Loucy (cell line): ENCODE measurements around the gene SAP30BP.

Experiments
- H2AFZ ChIP-seq: fragments of 200-600 bp; sonication (generic); 2 replicates; pipeline ENCODE4 v1.6.0; 2016; ENCODE audit warnings: antibody characterized with exemption, mild to moderate bottlenecking, low read length, moderate library complexity
- H3F3A ChIP-seq: fragments of 200-600 bp; 2 replicates; pipeline ENCODE4 v1.6.0; 2016; ENCODE audit warnings: antibody characterized with exemption, low read depth, mild to moderate bottlenecking
- H3K27me3 ChIP-seq: fragments of 200-600 bp; sonication (generic); 2 replicates; pipeline ENCODE4 v1.6.1; 2014; ENCODE audit warnings: low read length, mild to moderate bottlenecking; ENCODE audit not compliant: insufficient read depth, poor library complexity, severe bottlenecking
- H3K36me3 ChIP-seq: fragments of 200-600 bp; sonication (generic); 2 replicates; pipeline ENCODE4 v1.6.1; 2016; ENCODE audit warnings: low read length; ENCODE audit not compliant: insufficient read depth
- H3K4me1 ChIP-seq: fragments of 200-600 bp; sonication (generic); 2 replicates; pipeline ENCODE4 v1.5.1; 2014; ENCODE audit warnings: low read length, mild to moderate bottlenecking; ENCODE audit not compliant: insufficient read depth, poor library complexity, severe bottlenecking
- H3K4me2 ChIP-seq: fragments of 200-600 bp; sonication (generic); 2 replicates; pipeline ENCODE4 v1.6.0; 2014; ENCODE audit warnings: antibody characterized with exemption, low read length, low read depth, mild to moderate bottlenecking; ENCODE audit not compliant: poor library complexity, severe bottlenecking
- H3K4me3 ChIP-seq: fragments of 200-600 bp; sonication (generic); 2 replicates; pipeline ENCODE4 v1.5.1; 2014; ENCODE audit warnings: low read length, mild to moderate bottlenecking, mixed read lengths; ENCODE audit not compliant: poor library complexity, severe bottlenecking
- H3K79me2 ChIP-seq: fragments of 200-600 bp; sonication (generic); 2 replicates; pipeline ENCODE4 v1.6.1; 2014; ENCODE audit warnings: low read length; ENCODE audit not compliant: insufficient read depth
- H3K9ac ChIP-seq: fragments of 200-600 bp; sonication (generic); 2 replicates; pipeline ENCODE4 v1.6.0; 2014; ENCODE audit warnings: mild to moderate bottlenecking, low read depth, low read length, moderate library complexity; ENCODE audit not compliant: poor library complexity, severe bottlenecking
- H3K9me2 ChIP-seq: fragments of 200-600 bp; sonication (generic); replicated peaks from 2 replicates; pipeline ENCODE4 v1.6.1; 2016; ENCODE audit warnings: low read depth, low read length, mixed read lengths
- H3K9me3 ChIP-seq: fragments of 200-600 bp; sonication (generic); 2 replicates; pipeline ENCODE4 v1.6.1; 2014; ENCODE audit warnings: mild to moderate bottlenecking, antibody characterized with exemption, low read length, low read depth; ENCODE audit not compliant: insufficient read depth
- H4K20me1 ChIP-seq: fragments of 200-600 bp; sonication (generic); 2 replicates; pipeline ENCODE4 v1.6.0; 2014; ENCODE audit warnings: antibody characterized with exemption, low read length, mild to moderate bottlenecking; ENCODE audit not compliant: insufficient read depth, poor library complexity, severe bottlenecking
- EZH2phosphoT487 ChIP-seq: fragments of 200-600 bp; IDR thresholded peaks from 2 replicates; pipeline ENCODE4 v1.6.1; 2018; ENCODE audit warnings: antibody characterized with exemption, mild to moderate bottlenecking, moderate library complexity, borderline replicate concordance
- TF ChIP-seq, protein P1 (sequence below): fragments of 200-600 bp; sonication (generic); conservative IDR thresholded peaks from 2 replicates; pipeline ENCODE4 v1.5.1; 2014; ENCODE audit warnings: mild to moderate bottlenecking, antibody characterized with exemption, low read length

Gene SAP30BP

DNA sequence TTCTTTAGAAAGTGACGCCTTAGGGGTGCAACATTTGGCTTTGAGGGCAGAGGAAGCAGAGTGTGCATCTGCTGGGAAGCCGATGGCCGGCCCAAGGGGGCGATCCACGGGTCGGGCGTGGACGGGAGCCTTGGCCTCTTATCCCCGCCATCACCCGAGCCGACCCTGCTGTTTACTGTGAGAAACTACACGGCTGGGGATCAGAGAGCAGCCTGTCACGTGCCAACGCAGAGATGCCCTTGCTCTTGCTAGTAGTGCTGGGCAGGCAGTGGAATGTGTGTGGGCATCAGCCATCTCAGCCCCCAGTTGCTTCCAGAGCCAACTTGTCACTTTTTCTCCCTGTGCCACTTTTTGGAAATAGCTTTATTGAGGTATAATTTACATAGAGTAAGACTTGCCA lies 27.4 kb downstream of the SAP30BP start:
- H3K79me2 ChIP-seq: peaks cover 31% of the 10 kb centered on the region; the same call in 1 of the 2 replicates
- H3K36me3 ChIP-seq: peaks cover 72% of the 10 kb centered on the region; the same call in 1 of the 2 replicates

DNA sequence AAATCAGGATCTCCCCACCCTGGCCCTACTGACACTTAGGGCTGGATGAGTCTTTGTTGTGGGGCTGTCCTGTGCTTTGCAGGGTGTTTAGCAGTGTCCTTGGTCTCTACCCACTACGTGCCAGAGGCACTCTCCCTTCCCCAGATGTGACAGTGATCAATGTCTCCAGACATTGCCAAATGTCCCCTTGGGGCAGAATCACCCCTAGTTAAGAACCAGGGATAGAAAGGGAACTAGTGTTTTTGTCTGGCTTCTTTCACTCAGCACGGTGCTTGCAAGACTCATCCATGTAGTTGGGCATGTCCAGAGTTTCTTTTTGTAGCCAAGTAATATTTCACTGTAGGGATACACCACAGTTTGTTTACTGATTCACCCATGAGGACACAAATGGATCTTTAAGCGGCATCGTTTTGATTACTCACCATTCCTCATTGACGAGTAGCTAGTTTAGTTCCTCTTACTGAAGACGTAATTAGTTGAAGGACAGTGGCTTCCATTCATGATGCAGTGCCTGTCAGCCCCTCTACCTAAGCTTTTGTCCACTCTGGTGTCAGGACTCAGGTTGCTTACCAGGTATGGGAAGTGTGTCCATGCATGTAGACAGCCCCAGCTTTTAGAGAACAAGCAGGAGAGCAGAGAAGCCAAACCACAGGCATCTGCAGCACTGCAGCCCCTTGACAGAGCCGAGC lies 28.1 kb downstream of the SAP30BP start:
- peaks cover 4% of the 10 kb centered on the region for H4K20me1 ChIP-seq
- no peak overlapping the region for H3K4me2 ChIP-seq
- no peaks in the 10 kb centered on the region for H3K9me3 ChIP-seq
- TF ChIP-seq, protein P1, sequence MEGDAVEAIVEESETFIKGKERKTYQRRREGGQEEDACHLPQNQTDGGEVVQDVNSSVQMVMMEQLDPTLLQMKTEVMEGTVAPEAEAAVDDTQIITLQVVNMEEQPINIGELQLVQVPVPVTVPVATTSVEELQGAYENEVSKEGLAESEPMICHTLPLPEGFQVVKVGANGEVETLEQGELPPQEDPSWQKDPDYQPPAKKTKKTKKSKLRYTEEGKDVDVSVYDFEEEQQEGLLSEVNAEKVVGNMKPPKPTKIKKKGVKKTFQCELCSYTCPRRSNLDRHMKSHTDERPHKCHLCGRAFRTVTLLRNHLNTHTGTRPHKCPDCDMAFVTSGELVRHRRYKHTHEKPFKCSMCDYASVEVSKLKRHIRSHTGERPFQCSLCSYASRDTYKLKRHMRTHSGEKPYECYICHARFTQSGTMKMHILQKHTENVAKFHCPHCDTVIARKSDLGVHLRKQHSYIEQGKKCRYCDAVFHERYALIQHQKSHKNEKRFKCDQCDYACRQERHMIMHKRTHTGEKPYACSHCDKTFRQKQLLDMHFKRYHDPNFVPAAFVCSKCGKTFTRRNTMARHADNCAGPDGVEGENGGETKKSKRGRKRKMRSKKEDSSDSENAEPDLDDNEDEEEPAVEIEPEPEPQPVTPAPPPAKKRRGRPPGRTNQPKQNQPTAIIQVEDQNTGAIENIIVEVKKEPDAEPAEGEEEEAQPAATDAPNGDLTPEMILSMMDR: no peak
- TF ChIP-seq EZH2phosphoT487: no peak
- no peak overlapping the region for H3K9ac ChIP-seq
- H3K4me3 ChIP-seq: no peak overlapping the region
- H2AFZ ChIP-seq: no peak overlapping the region
- no peaks in the 10 kb centered on the region for H3K27me3 ChIP-seq
- H3K36me3 ChIP-seq: peaks cover 80% of the 10 kb centered on the region; the same call in 1 of the 2 replicates
- peaks cover 23% of the 10 kb centered on the region for H3K4me1 ChIP-seq
- peaks cover 6% of the 10 kb centered on the region for H3F3A ChIP-seq
- no peaks in the 10 kb centered on the region for H3K9me2 ChIP-seq
- H3K79me2 ChIP-seq: peaks cover 25% of the 10 kb centered on the region; the same call in 1 of the 2 replicates

More for the DNA sequence above, 27.4 kb downstream of the SAP30BP start:
- Histone ChIP-seq H3K4me3 (no peak overlapping the region), H2AFZ (no peak overlapping the region), H3K27me3 (no peaks in the 10 kb centered on the region), H3K4me2 (no peak overlapping the region), H4K20me1 (peaks cover 4% of the 10 kb centered on the region), H3F3A (peaks cover 6% of the 10 kb centered on the region), H3K9me2 (no peaks in the 10 kb centered on the region), H3K4me1 (peaks cover 30% of the 10 kb centered on the region), H3K9ac (no peak overlapping the region), H3K9me3 (no peaks in the 10 kb centered on the region)
- TF ChIP-seq, protein P1: no peak
- TF ChIP-seq EZH2phosphoT487: no peak

DNA sequence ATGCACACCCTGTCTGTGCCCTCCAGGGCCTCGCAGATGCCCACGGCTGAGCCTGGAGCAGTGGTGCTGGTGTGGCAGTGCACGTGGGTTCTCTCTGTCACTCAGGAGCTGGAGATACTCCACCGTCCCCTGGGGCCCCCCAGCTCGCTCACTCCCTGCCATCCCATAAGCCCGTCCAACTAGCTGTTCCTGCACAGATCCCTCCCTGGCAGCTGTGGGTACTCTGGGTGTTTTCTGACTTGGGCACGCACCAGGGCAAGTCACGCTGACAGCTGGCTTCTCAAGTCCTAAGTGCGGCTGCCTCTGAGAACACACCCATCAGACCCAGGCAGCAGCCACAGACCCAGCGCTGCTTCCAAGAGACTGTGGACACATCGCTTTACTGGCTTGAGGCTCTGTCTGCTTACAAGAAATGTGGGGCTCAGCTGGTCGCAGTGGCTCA lies 28.7 kb downstream of the SAP30BP start:
- Histone ChIP-seq H3K9me3 (no peaks in the 10 kb centered on the region), H3K4me3 (no peak overlapping the region), H3K4me2 (no peak overlapping the region), H3F3A (peaks cover 5% of the 10 kb centered on the region), H4K20me1 (peaks cover 4% of the 10 kb centered on the region), H3K79me2 (peaks cover 19% of the 10 kb centered on the region; the same call in 1 of the 2 replicates), H3K9me2 (no peaks in the 10 kb centered on the region), H3K9ac (no peak overlapping the region), H2AFZ (no peak overlapping the region), H3K36me3 (peaks cover 86% of the 10 kb centered on the region; the same call in 1 of the 2 replicates), H3K4me1 (peaks cover 17% of the 10 kb centered on the region), H3K27me3 (no peaks in the 10 kb centered on the region)
- TF ChIP-seq, protein P1: no peak
- no peak for TF ChIP-seq EZH2phosphoT487
